GM18526 (cell line): Measurements from ENCODE around the gene SETD1A.

Experiments
- POLR2A ChIP-seq: IDR thresholded peaks from 3 replicates; pipeline ENCODE4 v1.6.1; 2011; ENCODE audit not compliant: insufficient read length; ENCODE audit errors: extremely low read depth

SETD1A gene

GRCh38 chr16:30957456-30958174, at the start of gene SETD1A:
TSS of gene SETD1A (plus strand) at chr16:30957754. CDS start at chr16:30958732, 978 bp downstream.
- TF ChIP-seq POLR2A: no peak

- no peak for TF ChIP-seq POLR2A
These were observed 47.0 kb upstream of the SETD1A start for GRCh38 chr16:30910427-30911029.

- no peak for TF ChIP-seq POLR2A
These were observed 44.7 kb upstream of the SETD1A start for GRCh38 chr16:30912794-30913412.

- TF ChIP-seq POLR2A: no peak
These were observed 42.7 kb upstream of the SETD1A start for GRCh38 chr16:30914830-30915229.

- no peak for TF ChIP-seq POLR2A
These were observed 38.9 kb upstream of the SETD1A start for GRCh38 chr16:30918614-30919013.

- TF ChIP-seq POLR2A: no peak
These were observed 36.7 kb upstream of the SETD1A start for GRCh38 chr16:30920891-30921290.

GRCh38 chr16:30921459-30921747, 36.2 kb upstream of the SETD1A start:
- no peak for TF ChIP-seq POLR2A

- peak; percentile 9 for TF ChIP-seq POLR2A
These were observed 35.7 kb upstream of the SETD1A start for GRCh38 chr16:30921748-30922419.

- TF ChIP-seq POLR2A: no peak
These were observed 35.1 kb upstream of the SETD1A start for GRCh38 chr16:30922420-30922959.

GRCh38 chr16:30922960-30923535, 34.5 kb upstream of the SETD1A start:
- no peak for TF ChIP-seq POLR2A

GRCh38 chr16:30923554-30924075, 33.9 kb upstream of the SETD1A start, which contains the start of gene FBXL19:
TSS of gene FBXL19 (plus strand) at chr16:30923572. CDS start at chr16:30925755, 2,183 bp downstream.
- peak; percentile 34 for TF ChIP-seq POLR2A

- TF ChIP-seq POLR2A: no peak
These were observed 33.3 kb upstream of the SETD1A start for GRCh38 chr16:30924076-30924912.

GRCh38 chr16:30924913-30925631, 32.5 kb upstream of the SETD1A start:
- no peak for TF ChIP-seq POLR2A

- TF ChIP-seq POLR2A: no peak
These were observed 31.9 kb upstream of the SETD1A start for GRCh38 chr16:30925632-30925987.
